WTC11 (cell line): ENCODE measurements around the gene FPR2.

Source experiments
- MYBL2 ChIP-seq: sonication (generic); formaldehyde crosslinking; IDR thresholded peaks from 2 replicates; pipeline ENCODE4 v1.8.1; 2023; ENCODE audit warnings: mild to moderate bottlenecking, moderate library complexity, missing genetic modification reagents
- ZBTB43 ChIP-seq: sonication (generic); formaldehyde crosslinking; IDR thresholded peaks from 2 replicates; pipeline ENCODE4 v1.8.1; 2023; ENCODE audit warnings: mild to moderate bottlenecking, missing genetic modification reagents
- TF ChIP-seq, protein P1 (sequence below): fragments of 200-600 bp; IDR thresholded peaks from 2 replicates; pipeline ENCODE4 v1.8.0; 2022; ENCODE audit warnings: antibody characterized with exemption

GRCh38 chr19:51796195-51796679 lies 35.3 kb downstream of the FPR2 start:
- TF ChIP-seq, protein P1, sequence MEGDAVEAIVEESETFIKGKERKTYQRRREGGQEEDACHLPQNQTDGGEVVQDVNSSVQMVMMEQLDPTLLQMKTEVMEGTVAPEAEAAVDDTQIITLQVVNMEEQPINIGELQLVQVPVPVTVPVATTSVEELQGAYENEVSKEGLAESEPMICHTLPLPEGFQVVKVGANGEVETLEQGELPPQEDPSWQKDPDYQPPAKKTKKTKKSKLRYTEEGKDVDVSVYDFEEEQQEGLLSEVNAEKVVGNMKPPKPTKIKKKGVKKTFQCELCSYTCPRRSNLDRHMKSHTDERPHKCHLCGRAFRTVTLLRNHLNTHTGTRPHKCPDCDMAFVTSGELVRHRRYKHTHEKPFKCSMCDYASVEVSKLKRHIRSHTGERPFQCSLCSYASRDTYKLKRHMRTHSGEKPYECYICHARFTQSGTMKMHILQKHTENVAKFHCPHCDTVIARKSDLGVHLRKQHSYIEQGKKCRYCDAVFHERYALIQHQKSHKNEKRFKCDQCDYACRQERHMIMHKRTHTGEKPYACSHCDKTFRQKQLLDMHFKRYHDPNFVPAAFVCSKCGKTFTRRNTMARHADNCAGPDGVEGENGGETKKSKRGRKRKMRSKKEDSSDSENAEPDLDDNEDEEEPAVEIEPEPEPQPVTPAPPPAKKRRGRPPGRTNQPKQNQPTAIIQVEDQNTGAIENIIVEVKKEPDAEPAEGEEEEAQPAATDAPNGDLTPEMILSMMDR = no peak
- TF ChIP-seq ZBTB43 (CRISPR knock-in tag) = no peak
- no peak for TF ChIP-seq MYBL2 (CRISPR knock-in tag)
